ENCODE data around the gene ZC3H7A.

ZC3H7A gene

GRCh38 chr16:11780991-11781680 lies 15.9 kb downstream of the ZC3H7A start:
- no peak for DNase-seq (ENCODE audit: low read depth in 3 of 3, low spot score in 1 of 3)

GRCh38 chr16:11779074-11779473 lies 18.0 kb downstream of the ZC3H7A start:
- no peak for DNase-seq (ENCODE audit: low read depth in 3 of 3, low spot score in 1 of 3)

GRCh38 chr16:11774065-11774626 lies 22.9 kb downstream of the ZC3H7A start:
- no peak for DNase-seq (ENCODE audit: low read depth in 3 of 3, low spot score in 1 of 3)

- DNase-seq (ENCODE audit: low read depth in 3 of 3, low spot score in 1 of 3): no peak
Measured at GRCh38 chr16:11768849-11769248, 28.2 kb downstream of the ZC3H7A start.

- DNase-seq (ENCODE audit: low read depth in 3 of 3, low spot score in 1 of 3): no peak
Measured at GRCh38 chr16:11762431-11762830, 34.6 kb downstream of the ZC3H7A start.

GRCh38 chr16:11759997-11760396 lies 37.1 kb downstream of the ZC3H7A start:
- DNase-seq (ENCODE audit: low read depth in 3 of 3, low spot score in 1 of 3): no peak

- no peak for DNase-seq (ENCODE audit: low read depth in 3 of 3, low spot score in 1 of 3)
Measured at GRCh38 chr16:11759163-11759834, 37.8 kb downstream of the ZC3H7A start.

GRCh38 chr16:11757671-11758545 lies 39.1 kb downstream of the ZC3H7A start:
- DNase-seq (ENCODE audit: low read depth in 3 of 3, low spot score in 1 of 3): no peak

GRCh38 chr16:11756248-11756647 lies 40.8 kb downstream of the ZC3H7A start:
- no peak for DNase-seq (ENCODE audit: low read depth in 3 of 3, low spot score in 1 of 3)

GRCh38 chr16:11755022-11755760 lies 41.9 kb downstream of the ZC3H7A start:
- no peak for DNase-seq (ENCODE audit: low read depth in 3 of 3, low spot score in 1 of 3)

GRCh38 chr16:11752856-11753255 lies 44.2 kb downstream of the ZC3H7A start:
- DNase-seq (ENCODE audit: low read depth in 3 of 3, low spot score in 1 of 3): no peak

- DNase-seq (ENCODE audit: low read depth in 3 of 3, low spot score in 1 of 3): no peak
Measured at GRCh38 chr16:11750056-11750455, 47.0 kb downstream of the ZC3H7A start.

GRCh38 chr16:11748404-11749254 lies 48.4 kb downstream of the ZC3H7A start:
- no peak for DNase-seq (ENCODE audit: low read depth in 3 of 3, low spot score in 1 of 3)

GRCh38 chr16:11747949-11748403 lies 49.1 kb downstream of the ZC3H7A start:
- no peak for DNase-seq (ENCODE audit: low read depth in 3 of 3, low spot score in 1 of 3)

GRCh38 chr16:11744075-11744470 lies 53.0 kb downstream of the ZC3H7A start:
- no peak for DNase-seq (ENCODE audit: low read depth in 3 of 3, low spot score in 1 of 3)

GRCh38 chr16:11743308-11744074 lies 53.6 kb downstream of the ZC3H7A start:
- no peak for DNase-seq (ENCODE audit: low read depth in 3 of 3, low spot score in 1 of 3)

- DNase-seq (ENCODE audit: low read depth in 3 of 3, low spot score in 1 of 3): peak; percentile 96 to 99 (median 98)
Measured at GRCh38 chr16:11742536-11743307, 54.3 kb downstream of the ZC3H7A start, which contains the start of gene TXNDC11. TXNDC11 (minus strand) TSS chr16:11742857; CDS start chr16:11742730, 127 bp downstream.

GRCh38 chr16:11742093-11742535 lies 54.9 kb downstream of the ZC3H7A start:
- DNase-seq (ENCODE audit: low read depth in 3 of 3, low spot score in 1 of 3): peak in 2 of 3 donors; percentile 1 to 30
